ENCODE data around the gene TUBGCP2.

DNA sequence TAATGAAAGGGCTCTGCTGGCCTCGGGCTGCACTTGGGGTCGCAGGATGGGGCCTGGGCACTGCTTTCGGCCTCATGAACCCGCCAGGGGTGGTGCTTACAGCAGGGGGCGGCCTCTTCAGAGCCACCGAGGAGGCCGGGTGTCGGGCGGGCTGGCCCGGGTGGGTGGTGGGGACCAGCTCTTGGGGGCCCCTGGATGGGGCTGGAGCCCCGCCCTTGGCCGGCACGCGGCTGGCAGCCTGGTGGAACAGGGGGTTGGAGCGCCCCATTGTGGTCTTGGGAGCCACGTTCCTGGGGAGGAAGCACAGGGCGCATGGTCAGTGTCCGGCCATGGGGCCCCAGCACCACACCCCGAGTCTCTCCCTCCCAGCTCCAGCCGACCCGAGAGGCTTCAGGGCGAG, 40.8 kb downstream of the TUBGCP2 start:
- TF ChIP-seq, protein P1, sequence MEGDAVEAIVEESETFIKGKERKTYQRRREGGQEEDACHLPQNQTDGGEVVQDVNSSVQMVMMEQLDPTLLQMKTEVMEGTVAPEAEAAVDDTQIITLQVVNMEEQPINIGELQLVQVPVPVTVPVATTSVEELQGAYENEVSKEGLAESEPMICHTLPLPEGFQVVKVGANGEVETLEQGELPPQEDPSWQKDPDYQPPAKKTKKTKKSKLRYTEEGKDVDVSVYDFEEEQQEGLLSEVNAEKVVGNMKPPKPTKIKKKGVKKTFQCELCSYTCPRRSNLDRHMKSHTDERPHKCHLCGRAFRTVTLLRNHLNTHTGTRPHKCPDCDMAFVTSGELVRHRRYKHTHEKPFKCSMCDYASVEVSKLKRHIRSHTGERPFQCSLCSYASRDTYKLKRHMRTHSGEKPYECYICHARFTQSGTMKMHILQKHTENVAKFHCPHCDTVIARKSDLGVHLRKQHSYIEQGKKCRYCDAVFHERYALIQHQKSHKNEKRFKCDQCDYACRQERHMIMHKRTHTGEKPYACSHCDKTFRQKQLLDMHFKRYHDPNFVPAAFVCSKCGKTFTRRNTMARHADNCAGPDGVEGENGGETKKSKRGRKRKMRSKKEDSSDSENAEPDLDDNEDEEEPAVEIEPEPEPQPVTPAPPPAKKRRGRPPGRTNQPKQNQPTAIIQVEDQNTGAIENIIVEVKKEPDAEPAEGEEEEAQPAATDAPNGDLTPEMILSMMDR (IDR thresholded peaks at IDR 0.05 in 2 of 3, conservative IDR thresholded peaks at IDR 0.05 in 1 of 3; ENCODE audit: borderline replicate concordance in 1 of 3, insufficient read depth in 1 of 3, low read depth in 2 of 3, low read length in 2 of 3), result no peak
- TF ChIP-seq EZH2 (IDR thresholded peaks at IDR 0.05), result no peak
- no peak for TF ChIP-seq POLR2AphosphoS5 (IDR thresholded peaks at IDR 0.05; ENCODE audit: low read depth, low read length)
